ENCODE measurements around the gene SF3A1. TPM values are rescaled to one million over a fixed set of nuclear protein-coding genes. Genes with fewer than 3 reads are reported as not detected.

Gene SF3A1
- total and polyA plus RNA-seq, 2 of the 13 experiments (the other 11 are each of a cell fraction or from before 2014, with no cell fraction given): 10.0 to 22.0 TPM

DNA sequence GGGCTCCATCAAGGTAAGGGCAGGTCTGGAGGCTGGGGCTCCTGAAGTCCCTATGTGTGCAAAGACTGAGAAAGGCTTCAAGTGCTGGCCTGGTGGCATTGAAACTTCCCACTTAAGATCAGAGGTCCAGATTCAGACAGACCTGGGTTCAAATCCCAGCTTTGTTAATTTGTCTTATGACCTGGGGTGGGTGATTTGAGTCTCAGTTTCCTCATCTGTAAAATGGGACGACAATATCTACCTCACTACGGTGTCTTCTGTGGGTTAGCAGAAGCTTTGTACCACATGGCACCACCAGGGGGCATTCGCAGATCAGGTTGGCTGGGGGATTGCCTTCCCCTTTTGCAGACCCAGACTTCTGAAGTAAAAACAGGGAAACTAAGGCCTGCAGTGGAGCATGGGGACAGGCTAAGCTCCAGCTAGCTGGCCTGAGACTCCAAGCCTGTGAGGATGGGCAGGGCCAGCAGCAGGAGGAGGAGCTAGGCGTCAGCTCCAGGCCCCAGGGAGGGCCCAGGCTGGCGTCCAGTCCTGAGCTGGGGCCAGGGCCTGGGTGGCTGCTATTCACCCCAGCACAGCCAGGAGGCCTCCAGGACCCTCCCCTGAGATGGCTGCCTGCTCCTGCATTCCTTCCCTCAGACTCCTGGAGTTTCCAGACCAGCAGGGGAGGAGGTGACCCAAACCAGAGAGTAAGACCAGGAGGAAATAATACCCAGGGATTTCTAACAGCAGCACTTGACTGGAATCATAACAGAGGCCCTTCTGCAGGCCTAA lies 68.9 kb downstream of the SF3A1 start (continued):
- TF ChIP-seq ZNF879 (CRISPR knock-in tag; IDR thresholded peaks at IDR 0.05) (no peak), ZNF781 (CRISPR knock-in tag; IDR thresholded peaks at IDR 0.05; ENCODE audit: borderline replicate concordance, not compliant biosample characterization) (no peak), SOX13 (IDR thresholded peaks at IDR 0.05) (no peak), SOX13 (CRISPR knock-in tag; conservative IDR thresholded peaks at IDR 0.05 in 1 of 2, IDR thresholded peaks at IDR 0.05 in 1 of 2) (no peak), FOXA3 (CRISPR knock-in tag; IDR thresholded peaks at IDR 0.05) (no peak), ZBTB7B (CRISPR knock-in tag; IDR thresholded peaks at IDR 0.05) (no peak), ZNF629 (CRISPR knock-in tag; conservative IDR thresholded peaks at IDR 0.05) (peak; percentile 99), YY1 (IDR thresholded peaks at IDR 0.05; ENCODE audit: insufficient read depth, insufficient replicate concordance, low read depth, low read length) (peak; percentile 45), ARNTL (CRISPR knock-in tag; IDR thresholded peaks at IDR 0.05) (no peak), KLF12 (CRISPR knock-in tag; IDR thresholded peaks at IDR 0.05; ENCODE audit: borderline replicate concordance) (peak; percentile 44; the same call in 1 of the 2 replicates), MXD4 (CRISPR knock-in tag; IDR thresholded peaks at IDR 0.05) (peak; percentile 34; the same call in 1 of the 2 replicates), ZNF616 (CRISPR knock-in tag; IDR thresholded peaks at IDR 0.05; ENCODE audit: low read depth) (no peak), SP1 (IDR thresholded peaks at IDR 0.05) (no peak), SP1 (CRISPR knock-in tag; IDR thresholded peaks at IDR 0.05) (peak; percentile 44), HIVEP1 (CRISPR knock-in tag; IDR thresholded peaks at IDR 0.05) (peak; percentile 41; the same call in 1 of the 2 replicates), ERF (CRISPR knock-in tag; IDR thresholded peaks at IDR 0.05) (peak; percentile 50; the same call in 1 of the 2 replicates), TAF1 (CRISPR knock-in tag; IDR thresholded peaks at IDR 0.05) (0 out of 2 replicates have a peak, but pooled peaks have one; percentile 31), SRF (IDR thresholded peaks at IDR 0.05; ENCODE audit: low read depth, low read length) (no peak), RARG (CRISPR knock-in tag; IDR thresholded peaks at IDR 0.05; ENCODE audit: low read depth) (no peak), ZNF33A (CRISPR knock-in tag; IDR thresholded peaks at IDR 0.05; ENCODE audit: borderline replicate concordance) (no peak), DNMT3B (CRISPR knock-in tag; conservative IDR thresholded peaks at IDR 0.05) (no peak)
- TF ChIP-seq, protein P1, sequence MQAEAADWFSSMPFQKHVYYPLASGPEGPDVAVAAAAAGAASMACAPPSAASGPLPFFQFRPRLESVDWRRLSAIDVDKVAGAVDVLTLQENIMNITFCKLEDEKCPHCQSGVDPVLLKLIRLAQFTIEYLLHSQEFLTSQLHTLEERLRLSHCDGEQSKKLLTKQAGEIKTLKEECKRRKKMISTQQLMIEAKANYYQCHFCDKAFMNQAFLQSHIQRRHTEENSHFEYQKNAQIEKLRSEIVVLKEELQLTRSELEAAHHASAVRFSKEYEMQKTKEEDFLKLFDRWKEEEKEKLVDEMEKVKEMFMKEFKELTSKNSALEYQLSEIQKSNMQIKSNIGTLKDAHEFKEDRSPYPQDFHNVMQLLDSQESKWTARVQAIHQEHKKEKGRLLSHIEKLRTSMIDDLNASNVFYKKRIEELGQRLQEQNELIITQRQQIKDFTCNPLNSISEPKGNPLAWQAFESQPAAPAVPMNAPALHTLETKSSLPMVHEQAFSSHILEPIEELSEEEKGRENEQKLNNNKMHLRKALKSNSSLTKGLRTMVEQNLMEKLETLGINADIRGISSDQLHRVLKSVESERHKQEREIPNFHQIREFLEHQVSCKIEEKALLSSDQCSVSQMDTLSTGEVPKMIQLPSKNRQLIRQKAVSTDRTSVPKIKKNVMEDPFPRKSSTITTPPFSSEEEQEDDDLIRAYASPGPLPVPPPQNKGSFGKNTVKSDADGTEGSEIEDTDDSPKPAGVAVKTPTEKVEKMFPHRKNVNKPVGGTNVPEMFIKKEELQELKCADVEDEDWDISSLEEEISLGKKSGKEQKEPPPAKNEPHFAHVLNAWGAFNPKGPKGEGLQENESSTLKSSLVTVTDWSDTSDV (CRISPR knock-in tag; IDR thresholded peaks at IDR 0.05): no peak
- TF ChIP-seq, protein P2, sequence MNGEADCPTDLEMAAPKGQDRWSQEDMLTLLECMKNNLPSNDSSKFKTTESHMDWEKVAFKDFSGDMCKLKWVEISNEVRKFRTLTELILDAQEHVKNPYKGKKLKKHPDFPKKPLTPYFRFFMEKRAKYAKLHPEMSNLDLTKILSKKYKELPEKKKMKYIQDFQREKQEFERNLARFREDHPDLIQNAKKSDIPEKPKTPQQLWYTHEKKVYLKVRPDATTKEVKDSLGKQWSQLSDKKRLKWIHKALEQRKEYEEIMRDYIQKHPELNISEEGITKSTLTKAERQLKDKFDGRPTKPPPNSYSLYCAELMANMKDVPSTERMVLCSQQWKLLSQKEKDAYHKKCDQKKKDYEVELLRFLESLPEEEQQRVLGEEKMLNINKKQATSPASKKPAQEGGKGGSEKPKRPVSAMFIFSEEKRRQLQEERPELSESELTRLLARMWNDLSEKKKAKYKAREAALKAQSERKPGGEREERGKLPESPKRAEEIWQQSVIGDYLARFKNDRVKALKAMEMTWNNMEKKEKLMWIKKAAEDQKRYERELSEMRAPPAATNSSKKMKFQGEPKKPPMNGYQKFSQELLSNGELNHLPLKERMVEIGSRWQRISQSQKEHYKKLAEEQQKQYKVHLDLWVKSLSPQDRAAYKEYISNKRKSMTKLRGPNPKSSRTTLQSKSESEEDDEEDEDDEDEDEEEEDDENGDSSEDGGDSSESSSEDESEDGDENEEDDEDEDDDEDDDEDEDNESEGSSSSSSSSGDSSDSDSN (CRISPR knock-in tag; IDR thresholded peaks at IDR 0.05): peak; percentile 47; the same call in 1 of the 2 replicates
- TF ChIP-seq, protein P3, sequence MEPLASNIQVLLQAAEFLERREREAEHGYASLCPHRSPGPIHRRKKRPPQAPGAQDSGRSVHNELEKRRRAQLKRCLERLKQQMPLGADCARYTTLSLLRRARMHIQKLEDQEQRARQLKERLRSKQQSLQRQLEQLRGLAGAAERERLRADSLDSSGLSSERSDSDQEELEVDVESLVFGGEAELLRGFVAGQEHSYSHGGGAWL (CRISPR knock-in tag; IDR thresholded peaks at IDR 0.05): peak; percentile 53; the same call in 1 of the 2 replicates
- TF ChIP-seq, protein P4, sequence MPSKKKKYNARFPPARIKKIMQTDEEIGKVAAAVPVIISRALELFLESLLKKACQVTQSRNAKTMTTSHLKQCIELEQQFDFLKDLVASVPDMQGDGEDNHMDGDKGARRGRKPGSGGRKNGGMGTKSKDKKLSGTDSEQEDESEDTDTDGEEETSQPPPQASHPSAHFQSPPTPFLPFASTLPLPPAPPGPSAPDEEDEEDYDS (CRISPR knock-in tag; IDR thresholded peaks at IDR 0.05): peak; percentile 28; the same call in 1 of the 2 replicates
